Ureter (tissue), 1 donor: ENCODE results near the gene SBF2. TPM values are rescaled to one million over a fixed set of nuclear protein-coding genes. Genes with fewer than 3 reads are reported as not detected.
"Not testable (repeated sequence)": the region's sequence is repeated elsewhere in the genome, so short reads cannot be mapped to it uniquely, and the experiment has no call there.

Experiments
- DNase-seq: peaks from one replicate; pipeline ENCODE4 v3.0.0-alpha.2; 2020; ENCODE audit warnings: low spot score
- total RNA-seq: library from RNA; stranded (reverse); gene quantifications from one replicate; pipeline ENCODE4 v1.2.4, GENCODE V29; 2023
- donor health status: DM: yes; HTN: yes; CAD: no.

The SBF2 gene
- total RNA-seq, 1 donor from 2014 or later = 90.7 TPM

DNA sequence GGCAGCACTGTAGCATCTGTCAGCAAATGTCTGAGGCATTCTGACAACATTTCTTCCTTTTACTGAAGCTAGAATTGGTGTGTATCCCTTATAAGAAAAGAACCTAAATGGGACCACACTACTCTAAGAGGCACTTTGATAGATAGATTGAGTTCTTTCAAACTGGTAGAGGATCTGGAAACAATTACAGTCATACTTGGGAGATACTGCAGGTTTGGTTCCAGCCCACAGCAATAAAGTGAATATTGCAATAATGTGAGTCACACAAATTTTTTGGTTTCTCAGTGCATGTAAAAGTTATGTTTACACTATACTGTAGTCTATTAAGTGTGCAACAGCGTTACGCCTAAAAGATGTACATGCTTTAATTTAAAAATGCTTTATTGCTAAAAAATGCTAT, 96.9 kb downstream of the SBF2 start:
- no peak for DNase-seq

- no peak for DNase-seq
Measured at GRCh38 chr11:10192036-10192435, 102.0 kb downstream of the SBF2 start.

GRCh38 chr11:10181811-10182210, 112.2 kb downstream of the SBF2 start:
- no peak for DNase-seq

GRCh38 chr11:10164621-10165020, 129.4 kb downstream of the SBF2 start:
- DNase-seq = no peak

- no peak for DNase-seq
Measured at GRCh38 chr11:10162222-10162621, 131.8 kb downstream of the SBF2 start.

- no peak for DNase-seq
Measured at GRCh38 chr11:10160350-10160749, 133.7 kb downstream of the SBF2 start.

- DNase-seq = no peak
Measured at GRCh38 chr11:10158461-10158860, 135.6 kb downstream of the SBF2 start.

DNA sequence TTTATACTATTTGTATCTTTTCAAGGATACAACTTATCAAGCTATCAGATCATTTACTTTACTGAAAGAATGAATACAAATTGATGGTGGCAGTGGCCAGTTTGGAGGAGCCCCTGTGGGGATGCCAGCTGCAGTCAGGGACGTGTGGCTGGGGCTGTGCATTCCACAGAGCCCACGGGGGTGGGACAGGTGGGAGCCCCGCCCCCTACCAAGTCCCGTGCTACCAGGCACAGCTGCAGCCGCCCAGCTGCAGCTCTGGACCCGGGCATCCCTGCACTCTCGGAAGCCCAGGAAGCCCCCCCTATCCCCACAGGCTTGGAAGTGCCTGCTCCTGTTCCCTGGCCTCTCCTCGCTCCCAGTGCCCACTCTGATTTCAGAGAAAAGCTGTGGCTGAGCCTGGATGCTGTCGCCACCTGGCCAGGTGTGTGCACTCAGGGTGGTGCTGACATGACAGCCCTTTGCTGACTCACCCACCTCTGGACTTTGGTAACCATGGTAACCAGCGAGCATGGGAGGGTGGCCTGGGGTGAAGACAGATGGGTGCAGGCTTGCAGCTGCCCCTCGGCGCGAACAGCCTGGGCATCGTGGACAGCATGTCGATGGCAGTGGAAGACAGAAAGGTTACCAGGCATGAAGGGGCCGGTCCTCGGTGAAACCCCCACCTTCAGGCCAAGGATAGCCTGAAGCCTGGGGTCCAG, 138.1 kb downstream of the SBF2 start:
- no peak for DNase-seq

GRCh38 chr11:10150800-10151199, 143.2 kb downstream of the SBF2 start:
- DNase-seq = no peak

GRCh38 chr11:10149553-10149952, 144.5 kb downstream of the SBF2 start:
- no peak for DNase-seq

- DNase-seq = no peak
Measured at GRCh38 chr11:10147195-10147594, 146.8 kb downstream of the SBF2 start.

DNA sequence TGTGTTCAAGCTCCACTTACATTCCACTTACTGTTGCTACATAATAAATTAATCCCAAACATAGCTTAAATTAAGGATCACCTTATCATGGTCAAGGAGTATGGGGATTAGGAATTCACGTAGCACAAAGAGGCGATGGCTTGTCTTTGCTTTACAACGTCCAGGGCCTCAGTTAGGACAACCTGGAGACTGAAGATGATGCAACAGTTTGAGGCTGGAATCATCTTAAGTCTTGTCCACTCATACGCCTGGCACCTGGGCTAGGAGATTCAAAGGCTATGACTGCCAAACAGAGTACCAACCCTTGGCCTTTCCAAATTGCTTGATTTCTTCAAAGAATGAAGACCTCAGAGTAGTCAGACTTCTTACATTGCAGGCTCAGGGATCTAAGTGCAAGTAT, 149.1 kb downstream of the SBF2 start:
- DNase-seq = no peak

- DNase-seq = no peak
Measured at GRCh38 chr11:10139656-10140055, 154.4 kb downstream of the SBF2 start.

DNA sequence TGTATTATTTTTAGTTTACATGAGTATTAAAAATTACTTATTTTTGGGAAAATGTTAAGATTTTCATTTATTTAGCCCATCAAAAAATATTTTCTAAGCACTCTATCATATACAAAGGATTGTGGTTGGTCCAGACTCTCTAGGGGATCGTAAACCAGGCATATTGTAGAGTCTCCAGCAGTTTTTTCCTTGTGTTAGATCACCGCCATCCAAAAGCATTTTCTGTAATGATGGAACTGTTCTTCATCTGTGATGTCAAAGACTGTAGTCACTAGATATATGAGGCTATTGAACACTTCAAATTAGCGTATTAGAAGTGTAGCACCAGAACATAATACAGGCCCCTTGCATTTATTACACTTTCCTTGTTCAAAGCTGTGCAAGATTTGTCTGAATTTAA, 154.9 kb downstream of the SBF2 start:
- DNase-seq = no peak

GRCh38 chr11:10134975-10135481, 159.0 kb downstream of the SBF2 start:
- DNase-seq = no peak

- not testable (repeated sequence) for DNase-seq
Measured at GRCh38 chr11:10134226-10134625, 159.8 kb downstream of the SBF2 start.

DNA sequence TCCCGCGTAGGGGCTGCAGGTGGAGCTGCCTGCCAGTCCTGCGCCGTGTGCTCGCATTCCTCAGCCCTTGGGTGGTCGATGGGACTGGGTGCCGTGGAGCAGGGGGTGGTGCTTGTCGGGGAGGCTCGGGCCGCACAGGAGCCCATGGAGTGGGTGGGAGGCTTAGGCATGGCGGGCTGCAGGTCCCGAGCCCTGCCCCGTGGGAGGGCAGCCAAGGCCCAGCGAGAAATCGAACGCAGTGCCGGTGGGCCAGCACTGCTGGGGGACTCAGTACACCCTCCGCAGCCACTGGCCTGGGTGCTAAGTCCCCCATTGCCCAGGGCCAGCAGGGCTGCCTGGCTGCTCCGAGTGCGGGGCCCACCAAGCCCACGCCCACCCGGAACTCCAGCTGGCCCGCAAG, 160.8 kb downstream of the SBF2 start:
- DNase-seq = not testable (repeated sequence)

DNA sequence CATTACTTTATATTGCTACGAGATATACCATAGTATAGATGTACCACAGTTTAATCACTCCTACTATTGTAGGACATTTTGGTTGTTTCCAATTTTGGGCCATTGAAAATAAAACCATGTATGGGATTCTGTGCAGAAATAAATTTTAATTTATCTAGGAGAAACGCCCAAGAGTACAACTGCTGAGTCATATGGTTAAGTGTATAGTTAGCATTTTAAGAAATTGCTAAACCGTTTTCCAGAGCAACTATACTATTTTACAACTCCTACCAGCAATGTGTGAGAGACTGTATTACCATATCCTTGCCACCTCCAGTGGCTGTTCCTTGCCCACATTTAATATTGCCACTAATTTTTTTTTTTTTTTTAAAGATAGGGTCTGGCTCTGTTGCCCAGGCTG, 163.1 kb downstream of the SBF2 start:
- no peak for DNase-seq

GRCh38 chr11:10129184-10129583, 164.8 kb downstream of the SBF2 start:
- not testable (repeated sequence) for DNase-seq

DNA sequence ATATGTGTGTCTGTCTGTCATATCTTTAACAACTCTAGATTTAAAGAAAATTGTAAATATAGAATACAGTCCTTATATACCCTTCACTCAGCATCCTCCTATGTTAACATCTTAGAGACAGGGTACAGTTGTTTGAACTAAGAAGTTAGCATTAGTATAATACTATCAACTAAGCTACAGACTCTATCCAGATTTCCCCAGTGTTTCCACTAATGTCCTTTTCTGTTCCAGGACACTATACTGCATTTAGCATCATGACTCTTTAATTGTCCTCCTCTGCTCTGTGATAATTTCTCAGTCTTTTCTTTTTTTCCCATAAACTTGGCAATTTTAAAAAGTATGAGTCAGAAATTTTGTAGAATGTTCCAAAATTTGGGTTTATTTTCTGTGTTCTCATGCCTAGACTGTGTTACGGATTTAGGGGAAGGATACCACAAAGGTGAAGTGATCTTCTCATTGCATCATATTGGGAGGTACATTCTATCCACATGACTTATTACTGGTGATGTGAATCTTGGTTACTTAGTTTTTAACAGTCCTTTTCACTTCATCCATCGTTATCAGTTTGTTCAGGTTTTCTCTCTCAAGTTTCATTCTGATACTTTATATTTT, 168.4 kb downstream of the SBF2 start:
- no peak for DNase-seq

- DNase-seq = no peak
Measured at GRCh38 chr11:10122326-10123197, 171.5 kb downstream of the SBF2 start.

DNA sequence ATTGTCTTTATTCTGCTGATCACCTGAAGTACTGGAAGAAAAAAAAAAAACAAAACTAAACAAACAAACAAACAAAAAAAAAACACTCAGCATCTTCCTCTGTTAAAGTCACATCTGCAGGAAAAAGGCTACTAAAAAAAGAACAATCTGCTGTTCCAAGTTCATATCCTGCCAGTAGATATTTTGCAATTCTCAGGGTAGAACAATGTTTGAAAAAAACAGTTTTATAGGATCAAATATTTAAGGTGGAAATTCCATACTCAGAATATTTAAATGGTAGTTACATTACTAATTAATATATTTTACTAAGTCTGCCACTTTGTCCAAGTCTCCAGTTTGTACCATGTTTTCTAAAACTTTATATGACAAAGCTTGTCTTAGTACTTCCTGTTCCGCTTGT, 175.2 kb downstream of the SBF2 start:
- DNase-seq = no peak
